ENCODE data around the gene ABHD17A.

DNA sequence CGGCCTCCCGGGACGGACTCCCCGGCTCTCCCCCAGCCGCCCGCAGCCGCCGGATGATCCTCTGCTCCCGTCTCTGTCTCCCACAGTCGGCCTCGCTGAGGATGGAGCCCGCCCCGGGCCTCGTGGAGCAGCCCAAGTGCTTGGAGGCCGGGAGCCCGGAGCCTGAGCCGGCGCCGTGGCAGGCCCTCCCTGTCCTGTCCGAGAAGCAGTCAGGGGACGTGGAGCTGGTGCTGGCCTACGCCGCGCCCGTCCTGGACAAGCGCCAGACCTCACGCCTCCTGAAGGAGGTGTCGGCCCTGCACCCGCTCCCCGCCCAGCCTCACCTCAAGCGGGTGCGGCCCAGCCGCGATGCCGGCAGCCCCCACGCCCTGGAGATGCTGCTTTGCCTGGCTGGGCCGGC lies 26.7 kb upstream of the ABHD17A start:
- TF ChIP-seq OSR1 (CRISPR knock-in tag; IDR thresholded peaks at IDR 0.05) (no peak), PPARA (CRISPR knock-in tag; IDR thresholded peaks at IDR 0.05; ENCODE audit: borderline replicate concordance) (no peak), GLIS3 (CRISPR knock-in tag; IDR thresholded peaks at IDR 0.05) (no peak), ZFP3 (CRISPR knock-in tag; IDR thresholded peaks at IDR 0.05) (no peak), ISL1 (CRISPR knock-in tag; IDR thresholded peaks at IDR 0.05) (no peak), CSDC2 (CRISPR knock-in tag; IDR thresholded peaks at IDR 0.05) (no peak), ZC3H10 (CRISPR knock-in tag; IDR thresholded peaks at IDR 0.05) (no peak), ZFP30 (CRISPR knock-in tag; IDR thresholded peaks at IDR 0.05) (no peak), TCF4 (CRISPR knock-in tag; IDR thresholded peaks at IDR 0.05; ENCODE audit: borderline replicate concordance) (no peak)
- TF ChIP-seq, protein P1, sequence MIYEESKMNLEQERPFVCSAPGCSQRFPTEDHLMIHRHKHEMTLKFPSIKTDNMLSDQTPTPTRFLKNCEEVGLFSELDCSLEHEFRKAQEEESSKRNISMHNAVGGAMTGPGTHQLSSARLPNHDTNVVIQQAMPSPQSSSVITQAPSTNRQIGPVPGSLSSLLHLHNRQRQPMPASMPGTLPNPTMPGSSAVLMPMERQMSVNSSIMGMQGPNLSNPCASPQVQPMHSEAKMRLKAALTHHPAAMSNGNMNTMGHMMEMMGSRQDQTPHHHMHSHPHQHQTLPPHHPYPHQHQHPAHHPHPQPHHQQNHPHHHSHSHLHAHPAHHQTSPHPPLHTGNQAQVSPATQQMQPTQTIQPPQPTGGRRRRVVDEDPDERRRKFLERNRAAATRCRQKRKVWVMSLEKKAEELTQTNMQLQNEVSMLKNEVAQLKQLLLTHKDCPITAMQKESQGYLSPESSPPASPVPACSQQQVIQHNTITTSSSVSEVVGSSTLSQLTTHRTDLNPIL (CRISPR knock-in tag; IDR thresholded peaks at IDR 0.05; ENCODE audit: low read depth) = no peak
- TF ChIP-seq, protein P2, sequence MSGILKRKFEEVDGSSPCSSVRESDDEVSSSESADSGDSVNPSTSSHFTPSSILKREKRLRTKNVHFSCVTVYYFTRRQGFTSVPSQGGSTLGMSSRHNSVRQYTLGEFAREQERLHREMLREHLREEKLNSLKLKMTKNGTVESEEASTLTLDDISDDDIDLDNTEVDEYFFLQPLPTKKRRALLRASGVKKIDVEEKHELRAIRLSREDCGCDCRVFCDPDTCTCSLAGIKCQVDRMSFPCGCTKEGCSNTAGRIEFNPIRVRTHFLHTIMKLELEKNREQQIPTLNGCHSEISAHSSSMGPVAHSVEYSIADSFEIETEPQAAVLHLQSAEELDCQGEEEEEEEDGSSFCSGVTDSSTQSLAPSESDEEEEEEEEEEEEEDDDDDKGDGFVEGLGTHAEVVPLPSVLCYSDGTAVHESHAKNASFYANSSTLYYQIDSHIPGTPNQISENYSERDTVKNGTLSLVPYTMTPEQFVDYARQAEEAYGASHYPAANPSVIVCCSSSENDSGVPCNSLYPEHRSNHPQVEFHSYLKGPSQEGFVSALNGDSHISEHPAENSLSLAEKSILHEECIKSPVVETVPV (CRISPR knock-in tag; IDR thresholded peaks at IDR 0.05) = no peak
- TF ChIP-seq, protein P3, sequence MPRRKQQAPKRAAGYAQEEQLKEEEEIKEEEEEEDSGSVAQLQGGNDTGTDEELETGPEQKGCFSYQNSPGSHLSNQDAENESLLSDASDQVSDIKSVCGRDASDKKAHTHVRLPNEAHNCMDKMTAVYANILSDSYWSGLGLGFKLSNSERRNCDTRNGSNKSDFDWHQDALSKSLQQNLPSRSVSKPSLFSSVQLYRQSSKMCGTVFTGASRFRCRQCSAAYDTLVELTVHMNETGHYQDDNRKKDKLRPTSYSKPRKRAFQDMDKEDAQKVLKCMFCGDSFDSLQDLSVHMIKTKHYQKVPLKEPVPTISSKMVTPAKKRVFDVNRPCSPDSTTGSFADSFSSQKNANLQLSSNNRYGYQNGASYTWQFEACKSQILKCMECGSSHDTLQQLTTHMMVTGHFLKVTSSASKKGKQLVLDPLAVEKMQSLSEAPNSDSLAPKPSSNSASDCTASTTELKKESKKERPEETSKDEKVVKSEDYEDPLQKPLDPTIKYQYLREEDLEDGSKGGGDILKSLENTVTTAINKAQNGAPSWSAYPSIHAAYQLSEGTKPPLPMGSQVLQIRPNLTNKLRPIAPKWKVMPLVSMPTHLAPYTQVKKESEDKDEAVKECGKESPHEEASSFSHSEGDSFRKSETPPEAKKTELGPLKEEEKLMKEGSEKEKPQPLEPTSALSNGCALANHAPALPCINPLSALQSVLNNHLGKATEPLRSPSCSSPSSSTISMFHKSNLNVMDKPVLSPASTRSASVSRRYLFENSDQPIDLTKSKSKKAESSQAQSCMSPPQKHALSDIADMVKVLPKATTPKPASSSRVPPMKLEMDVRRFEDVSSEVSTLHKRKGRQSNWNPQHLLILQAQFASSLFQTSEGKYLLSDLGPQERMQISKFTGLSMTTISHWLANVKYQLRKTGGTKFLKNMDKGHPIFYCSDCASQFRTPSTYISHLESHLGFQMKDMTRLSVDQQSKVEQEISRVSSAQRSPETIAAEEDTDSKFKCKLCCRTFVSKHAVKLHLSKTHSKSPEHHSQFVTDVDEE (CRISPR knock-in tag; IDR thresholded peaks at IDR 0.05) = no peak
- TF ChIP-seq, protein P4, sequence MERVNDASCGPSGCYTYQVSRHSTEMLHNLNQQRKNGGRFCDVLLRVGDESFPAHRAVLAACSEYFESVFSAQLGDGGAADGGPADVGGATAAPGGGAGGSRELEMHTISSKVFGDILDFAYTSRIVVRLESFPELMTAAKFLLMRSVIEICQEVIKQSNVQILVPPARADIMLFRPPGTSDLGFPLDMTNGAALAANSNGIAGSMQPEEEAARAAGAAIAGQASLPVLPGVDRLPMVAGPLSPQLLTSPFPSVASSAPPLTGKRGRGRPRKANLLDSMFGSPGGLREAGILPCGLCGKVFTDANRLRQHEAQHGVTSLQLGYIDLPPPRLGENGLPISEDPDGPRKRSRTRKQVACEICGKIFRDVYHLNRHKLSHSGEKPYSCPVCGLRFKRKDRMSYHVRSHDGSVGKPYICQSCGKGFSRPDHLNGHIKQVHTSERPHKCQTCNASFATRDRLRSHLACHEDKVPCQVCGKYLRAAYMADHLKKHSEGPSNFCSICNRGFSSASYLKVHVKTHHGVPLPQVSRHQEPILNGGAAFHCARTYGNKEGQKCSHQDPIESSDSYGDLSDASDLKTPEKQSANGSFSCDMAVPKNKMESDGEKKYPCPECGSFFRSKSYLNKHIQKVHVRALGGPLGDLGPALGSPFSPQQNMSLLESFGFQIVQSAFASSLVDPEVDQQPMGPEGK (CRISPR knock-in tag; IDR thresholded peaks at IDR 0.05; ENCODE audit: borderline replicate concordance) = no peak
